Heart left ventricle (tissue), 13 donors: ENCODE data around the gene VSTM2L.

Source experiments
- CTCF ChIP-seq, 12 donors: fragments of 200-600 bp; sonication (generic) in 4 of 12; IDR thresholded peaks; one replicate each; pipeline versions ENCODE4 v1.5.0 to v1.8.0; 2018 to 2022; ENCODE audit warnings: antibody characterized with exemption in 12 of 12, mild to moderate bottlenecking in 5 of 12
- POLR2A ChIP-seq, 2 donors: fragments of 450-650 bp; IDR thresholded peaks; one replicate each; pipeline ENCODE4 v1.6.1; 2017; ENCODE audit warnings: antibody characterized with exemption in 2 of 2, mild to moderate bottlenecking in 2 of 2, moderate library complexity in 2 of 2
- donor health status: ischemic (EF 13 %, LVEDD 7.1; RV severe dilation, severe dysfunction).
- donor health status: DM: no; HTN: yes; CAD: no.
- donor health status: DM: no; HTN: no; CAD: no.
- donor health status: ischemic (EF 25% LVEDD 6.9; RV normal size, moderate dysfunction).
- donor health status: ischemic (EF 25% LVEDD 5.7; RV mildly dilated, moderate dysfunction).
- donor health status: ischemic (EF 35%, LVEDD 5.7; RV mildly dilated, moderate dysfunction).
- donor health status: nonischemic (EF 11% LVEDD 7.7; RV severe dilation, severe dysfunction).
- donor health status: DM: yes; HTN: yes; CAD: no.
- donor health status: PGD.
- donor health status: ischemic (EF 29% LVEDD 5.4; RV normal size, mild dysfunction).
- donor health status: nonischemic (EF 23%, LVEDD 6.1; RV moderate dilation, normal function).

GRCh38 chr20:37901654-37902503 lies 1.0 kb upstream of the VSTM2L start:
- TF ChIP-seq CTCF (IDR thresholded peaks at IDR 0.05), result peak in 11 of 12 donors; percentile 10 to 49 (median 31)
- no peak for TF ChIP-seq POLR2A (IDR thresholded peaks at IDR 0.05)
